SK-N-MC (cell line): ENCODE measurements around the gene ZFAND5.

ENCODE experiments used
- EZH2 ChIP-seq: fragments of 200-600 bp; sonication (generic); IDR thresholded peaks from one replicate; pipeline ENCODE4 v1.6.1; 2017; ENCODE audit warnings: antibody characterized with exemption
- FOXP2 ChIP-seq: optimal IDR thresholded peaks from 2 replicates; pipeline ENCODE3; 2011; ENCODE audit warnings: mild to moderate bottlenecking, moderate library complexity; ENCODE audit not compliant: insufficient read depth; ENCODE audit errors: extremely low read length, control extremely low read depth
- POLR2AphosphoS5 ChIP-seq: IDR thresholded peaks from 2 replicates; pipeline ENCODE4 v1.6.1; 2012; ENCODE audit warnings: mild to moderate bottlenecking, low read depth, low read length, borderline replicate concordance

DNA sequence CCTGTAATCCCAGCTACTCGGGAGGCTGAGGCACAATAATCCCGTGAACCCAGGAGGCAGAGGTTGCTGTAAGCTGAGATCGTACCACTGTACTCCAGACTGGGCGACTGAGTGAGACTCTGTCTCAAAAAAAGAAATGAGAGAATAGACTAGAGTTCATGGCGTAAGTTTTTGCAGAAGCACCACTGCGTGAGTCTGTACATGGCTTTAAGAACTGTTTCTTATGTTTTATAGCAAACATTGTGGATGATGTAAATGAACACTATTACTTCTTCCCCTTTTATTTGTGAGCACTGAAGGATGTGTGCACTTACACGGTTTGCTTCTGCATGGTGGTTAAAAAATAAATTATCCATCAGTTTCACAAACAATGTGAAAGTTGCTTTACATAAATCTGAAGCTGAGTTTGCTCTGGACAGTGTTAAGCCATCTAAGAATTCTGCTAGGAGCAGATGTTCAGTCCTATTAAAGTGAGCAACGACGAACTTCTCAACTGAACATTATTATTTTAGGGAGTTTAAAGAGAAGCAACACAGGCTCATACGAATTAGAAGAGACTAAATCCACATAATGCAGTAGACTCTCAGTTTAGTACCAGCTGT, 52.5 kb downstream of the ZFAND5 start:
- TF ChIP-seq EZH2: no peak
- no peak for TF ChIP-seq POLR2AphosphoS5
- no peak for TF ChIP-seq FOXP2
